Measurements from ENCODE around the gene RAD1.

The RAD1 gene

DNA sequence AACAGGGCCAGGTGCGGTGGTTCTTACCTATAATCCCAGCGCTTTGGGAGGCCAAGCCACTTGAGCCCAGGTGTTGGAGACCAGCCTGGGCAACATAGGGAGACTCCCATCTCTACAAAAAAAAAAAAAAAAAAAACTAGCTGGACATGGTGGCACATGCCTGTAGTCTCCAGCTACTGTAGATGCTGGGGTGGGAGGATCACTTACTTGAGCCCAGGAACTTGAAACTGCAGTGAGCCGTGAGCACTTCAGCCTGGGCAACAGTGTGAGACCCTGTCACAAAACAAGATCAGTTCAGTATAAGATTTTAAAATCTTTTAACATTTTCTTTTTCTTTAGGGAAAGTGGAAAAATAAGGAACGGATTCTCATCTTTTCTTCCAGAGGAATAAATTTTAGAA, 2.7 kb upstream of the RAD1 start:
- POLR2A ChIA-PET: interaction anchor here (6.1 kb wide), 1 partner anchor 11 kb away, joined by 152 read pairs; the partner anchor contains the start of gene DNAJC21
- no peak overlapping the region for H3K4me3 ChIP-seq (ENCODE audit: low read depth, low read length)
- no peaks in the 10 kb centered on the region for H3K9me3 ChIP-seq (ENCODE audit: control insufficient read depth, insufficient read depth, low read depth, low read length)
- CTCF ChIA-PET: interaction anchor here (0.6 to 2.1 kb wide), 3 partner anchors 14 to 54 kb away, joined by 3 to 10 read pairs (median 3); no protein-coding TSS in a partner anchor
- H3K36me3 ChIP-seq (ENCODE audit: control insufficient read depth in 2 of 2, insufficient read depth in 1 of 2, low read length in 2 of 2): peaks cover 47 to 48% of the 10 kb centered on the region in 2 experiments
- H3K27ac ChIP-seq (ENCODE audit: extremely low read depth, low read depth, low read length): no peak overlapping the region
- peaks cover 6% of the 10 kb centered on the region; the same call in 1 of the 2 replicates for H3K4me1 ChIP-seq (ENCODE audit: control insufficient read depth, insufficient read depth, low read length)
- TF ChIP-seq, protein P1, sequence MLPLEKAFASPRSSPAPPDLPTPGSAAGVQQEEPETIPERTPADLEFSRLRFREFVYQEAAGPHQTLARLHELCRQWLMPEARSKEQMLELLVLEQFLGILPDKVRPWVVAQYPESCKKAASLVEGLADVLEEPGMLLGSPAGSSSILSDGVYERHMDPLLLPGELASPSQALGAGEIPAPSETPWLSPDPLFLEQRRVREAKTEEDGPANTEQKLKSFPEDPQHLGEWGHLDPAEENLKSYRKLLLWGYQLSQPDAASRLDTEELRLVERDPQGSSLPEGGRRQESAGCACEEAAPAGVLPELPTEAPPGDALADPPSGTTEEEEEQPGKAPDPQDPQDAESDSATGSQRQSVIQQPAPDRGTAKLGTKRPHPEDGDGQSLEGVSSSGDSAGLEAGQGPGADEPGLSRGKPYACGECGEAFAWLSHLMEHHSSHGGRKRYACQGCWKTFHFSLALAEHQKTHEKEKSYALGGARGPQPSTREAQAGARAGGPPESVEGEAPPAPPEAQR (tag by site-specific recombination; IDR thresholded peaks at IDR 0.05): no peak
- no peak for TF ChIP-seq ZNF169 (tag by site-specific recombination; IDR thresholded peaks at IDR 0.05)
- TF ChIP-seq, protein P2, sequence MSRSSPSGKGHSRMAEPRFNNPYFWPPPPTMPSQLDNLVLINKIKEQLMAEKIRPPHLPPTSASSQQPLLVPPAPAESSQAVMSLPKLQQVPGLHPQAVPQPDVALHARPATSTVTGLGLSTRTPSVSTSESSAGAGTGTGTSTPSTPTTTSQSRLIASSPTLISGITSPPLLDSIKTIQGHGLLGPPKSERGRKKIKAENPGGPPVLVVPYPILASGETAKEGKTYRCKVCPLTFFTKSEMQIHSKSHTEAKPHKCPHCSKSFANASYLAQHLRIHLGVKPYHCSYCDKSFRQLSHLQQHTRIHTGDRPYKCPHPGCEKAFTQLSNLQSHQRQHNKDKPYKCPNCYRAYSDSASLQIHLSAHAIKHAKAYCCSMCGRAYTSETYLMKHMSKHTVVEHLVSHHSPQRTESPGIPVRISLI (tag by site-specific recombination; IDR thresholded peaks at IDR 0.05): peak; percentile 58; the same call in 1 of the 2 replicates
- no peak for TF ChIP-seq ZBTB8A (tag by site-specific recombination; IDR thresholded peaks at IDR 0.05)
- TF ChIP-seq ZNF121 (tag by site-specific recombination; IDR thresholded peaks at IDR 0.05): peak; percentile 98
- no peak for TF ChIP-seq ZEB2 (tag by site-specific recombination; IDR thresholded peaks at IDR 0.05)
- TF ChIP-seq ZBTB20 (tag by site-specific recombination; IDR thresholded peaks at IDR 0.05): 0 out of 2 replicates have a peak, but pooled peaks have one; percentile 12
- TF ChIP-seq OSR2 (tag by site-specific recombination; IDR thresholded peaks at IDR 0.05): peak; percentile 83
- no peak for TF ChIP-seq ZNF585B (tag by site-specific recombination; IDR thresholded peaks at IDR 0.05)
- TF ChIP-seq IKZF3 (tag by site-specific recombination; IDR thresholded peaks at IDR 0.05): no peak
- TF ChIP-seq ZNF426 (tag by site-specific recombination; IDR thresholded peaks at IDR 0.05): no peak
- TF ChIP-seq ZNF292 (tag by site-specific recombination; IDR thresholded peaks at IDR 0.05; ENCODE audit: borderline replicate concordance, low read depth): no peak
- TF ChIP-seq ZNF266 (tag by site-specific recombination; IDR thresholded peaks at IDR 0.05; ENCODE audit: low read depth): no peak
- no peak for TF ChIP-seq ZNF138 (tag by site-specific recombination; IDR thresholded peaks at IDR 0.05; ENCODE audit: borderline replicate concordance)
- no peak for TF ChIP-seq ZFP41 (tag by site-specific recombination; IDR thresholded peaks at IDR 0.05; ENCODE audit: borderline replicate concordance)
- TF ChIP-seq, protein P3, sequence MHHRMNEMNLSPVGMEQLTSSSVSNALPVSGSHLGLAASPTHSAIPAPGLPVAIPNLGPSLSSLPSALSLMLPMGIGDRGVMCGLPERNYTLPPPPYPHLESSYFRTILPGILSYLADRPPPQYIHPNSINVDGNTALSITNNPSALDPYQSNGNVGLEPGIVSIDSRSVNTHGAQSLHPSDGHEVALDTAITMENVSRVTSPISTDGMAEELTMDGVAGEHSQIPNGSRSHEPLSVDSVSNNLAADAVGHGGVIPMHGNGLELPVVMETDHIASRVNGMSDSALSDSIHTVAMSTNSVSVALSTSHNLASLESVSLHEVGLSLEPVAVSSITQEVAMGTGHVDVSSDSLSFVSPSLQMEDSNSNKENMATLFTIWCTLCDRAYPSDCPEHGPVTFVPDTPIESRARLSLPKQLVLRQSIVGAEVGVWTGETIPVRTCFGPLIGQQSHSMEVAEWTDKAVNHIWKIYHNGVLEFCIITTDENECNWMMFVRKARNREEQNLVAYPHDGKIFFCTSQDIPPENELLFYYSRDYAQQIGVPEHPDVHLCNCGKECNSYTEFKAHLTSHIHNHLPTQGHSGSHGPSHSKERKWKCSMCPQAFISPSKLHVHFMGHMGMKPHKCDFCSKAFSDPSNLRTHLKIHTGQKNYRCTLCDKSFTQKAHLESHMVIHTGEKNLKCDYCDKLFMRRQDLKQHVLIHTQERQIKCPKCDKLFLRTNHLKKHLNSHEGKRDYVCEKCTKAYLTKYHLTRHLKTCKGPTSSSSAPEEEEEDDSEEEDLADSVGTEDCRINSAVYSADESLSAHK (tag by site-specific recombination; IDR thresholded peaks at IDR 0.05): peak; percentile 89
- TF ChIP-seq, protein P4, sequence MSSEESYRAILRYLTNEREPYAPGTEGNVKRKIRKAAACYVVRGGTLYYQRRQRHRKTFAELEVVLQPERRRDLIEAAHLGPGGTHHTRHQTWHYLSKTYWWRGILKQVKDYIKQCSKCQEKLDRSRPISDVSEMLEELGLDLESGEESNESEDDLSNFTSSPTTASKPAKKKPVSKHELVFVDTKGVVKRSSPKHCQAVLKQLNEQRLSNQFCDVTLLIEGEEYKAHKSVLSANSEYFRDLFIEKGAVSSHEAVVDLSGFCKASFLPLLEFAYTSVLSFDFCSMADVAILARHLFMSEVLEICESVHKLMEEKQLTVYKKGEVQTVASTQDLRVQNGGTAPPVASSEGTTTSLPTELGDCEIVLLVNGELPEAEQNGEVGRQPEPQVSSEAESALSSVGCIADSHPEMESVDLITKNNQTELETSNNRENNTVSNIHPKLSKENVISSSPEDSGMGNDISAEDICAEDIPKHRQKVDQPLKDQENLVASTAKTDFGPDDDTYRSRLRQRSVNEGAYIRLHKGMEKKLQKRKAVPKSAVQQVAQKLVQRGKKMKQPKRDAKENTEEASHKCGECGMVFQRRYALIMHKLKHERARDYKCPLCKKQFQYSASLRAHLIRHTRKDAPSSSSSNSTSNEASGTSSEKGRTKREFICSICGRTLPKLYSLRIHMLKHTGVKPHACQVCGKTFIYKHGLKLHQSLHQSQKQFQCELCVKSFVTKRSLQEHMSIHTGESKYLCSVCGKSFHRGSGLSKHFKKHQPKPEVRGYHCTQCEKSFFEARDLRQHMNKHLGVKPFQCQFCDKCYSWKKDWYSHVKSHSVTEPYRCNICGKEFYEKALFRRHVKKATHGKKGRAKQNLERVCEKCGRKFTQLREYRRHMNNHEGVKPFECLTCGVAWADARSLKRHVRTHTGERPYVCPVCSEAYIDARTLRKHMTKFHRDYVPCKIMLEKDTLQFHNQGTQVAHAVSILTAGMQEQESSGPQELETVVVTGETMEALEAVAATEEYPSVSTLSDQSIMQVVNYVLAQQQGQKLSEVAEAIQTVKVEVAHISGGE (tag by site-specific recombination; conservative IDR thresholded peaks at IDR 0.05; ENCODE audit: low read depth): no peak
- TF ChIP-seq ZNF404 (tag by site-specific recombination; IDR thresholded peaks at IDR 0.05): no peak
- no peak for TF ChIP-seq ZNF561 (tag by site-specific recombination; IDR thresholded peaks at IDR 0.05; ENCODE audit: borderline replicate concordance)
- no peak for TF ChIP-seq ZNF112 (tag by site-specific recombination; IDR thresholded peaks at IDR 0.05)
